ENCODE measurements around the gene RGS6.

The RGS6 gene

GRCh38 chr14:71966528-71966927 lies 34.3 kb downstream of the RGS6 start:
- no peaks in the 10 kb centered on the region for H3K36me3 Mint-ChIP-seq (ENCODE audit: low read depth)
- H3K4me3 Mint-ChIP-seq, result no peak overlapping the region
- H3K27me3 Mint-ChIP-seq, result peaks cover 43% of the 10 kb centered on the region
- no peak overlapping the region for H3K27ac Mint-ChIP-seq
- H3K9me3 Mint-ChIP-seq, result peaks cover 11% of the 10 kb centered on the region
- peaks cover 22% of the 10 kb centered on the region for H3K4me1 Mint-ChIP-seq (ENCODE audit: low read depth)

DNA sequence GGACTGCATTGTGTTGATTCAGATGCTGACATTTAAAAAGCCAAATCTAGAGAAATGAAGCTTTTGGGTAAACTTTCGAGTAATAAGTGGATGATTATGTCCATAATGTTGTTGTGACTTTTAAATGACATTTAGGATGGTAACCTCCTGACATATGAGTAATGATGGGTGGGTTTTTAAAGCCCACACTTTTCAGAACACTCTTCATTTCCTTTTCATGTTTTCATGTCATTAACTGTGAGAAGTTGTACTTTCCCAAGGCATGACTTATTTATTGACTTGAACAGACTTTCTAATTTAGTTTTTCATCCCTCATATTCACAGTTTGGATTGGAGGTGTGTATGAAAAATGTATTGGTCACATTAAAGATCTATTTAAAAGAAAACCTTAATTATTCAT lies 35.5 kb downstream of the RGS6 start:
- Mint-ChIP-seq H3K4me3 (peak overlapping the region; percentile 17), H3K9me3 (peaks cover 12% of the 10 kb centered on the region), H3K27ac (peak overlapping the region; percentile 86), H3K27me3 (peaks cover 48% of the 10 kb centered on the region), H3K36me3 (ENCODE audit: low read depth) (no peaks in the 10 kb centered on the region), H3K4me1 (ENCODE audit: low read depth) (peaks cover 22% of the 10 kb centered on the region)

GRCh38 chr14:71970272-71970671 lies 38.0 kb downstream of the RGS6 start:
- peaks cover 41% of the 10 kb centered on the region for H3K27me3 Mint-ChIP-seq

DNA sequence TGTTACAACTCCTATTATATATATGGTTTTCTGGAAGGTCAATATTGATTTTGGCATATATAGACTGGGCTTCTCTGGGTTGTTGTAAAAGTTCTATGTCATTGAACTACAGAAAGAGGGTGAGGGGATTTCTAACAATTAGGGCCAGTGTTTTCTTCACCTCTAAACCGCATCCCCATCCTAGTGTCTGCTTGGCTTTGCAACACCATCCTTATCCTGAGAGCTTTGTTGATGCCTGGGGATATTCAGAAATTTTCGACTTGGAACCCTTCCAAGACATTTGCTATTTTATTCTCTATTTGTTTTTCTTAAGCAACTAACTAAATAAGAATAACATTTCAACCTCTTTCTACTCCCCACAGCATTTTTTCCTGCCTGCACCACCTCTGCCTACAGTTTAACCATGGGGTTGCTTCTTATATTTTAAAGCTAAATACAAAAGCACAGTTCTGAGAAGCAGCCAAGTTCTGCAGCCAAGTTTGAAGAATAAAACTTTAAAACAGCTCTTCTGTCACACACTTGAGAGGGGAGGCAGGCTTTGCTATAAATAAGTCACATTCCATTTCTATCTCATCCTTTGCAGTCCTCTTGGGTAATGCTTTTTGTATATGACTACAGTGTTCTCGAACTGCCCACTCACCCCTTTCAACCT lies 53.4 kb downstream of the RGS6 start:
- Mint-ChIP-seq H3K27me3 (peaks cover 29% of the 10 kb centered on the region), H3K9me3 (no peaks in the 10 kb centered on the region), H3K4me1 (ENCODE audit: low read depth) (no peaks in the 10 kb centered on the region), H3K4me3 (no peak overlapping the region), H3K27ac (no peak overlapping the region), H3K36me3 (ENCODE audit: low read depth) (no peaks in the 10 kb centered on the region)

More at GRCh38 chr14:71970272-71970671, 38.0 kb downstream of the RGS6 start:
- Mint-ChIP-seq H3K9me3 (peaks cover 12% of the 10 kb centered on the region), H3K36me3 (ENCODE audit: low read depth) (no peaks in the 10 kb centered on the region), H3K4me3 (no peak overlapping the region), H3K4me1 (ENCODE audit: low read depth) (peaks cover 21% of the 10 kb centered on the region), H3K27ac (no peak overlapping the region)

GRCh38 chr14:71988476-71988875 lies 56.2 kb downstream of the RGS6 start:
- Mint-ChIP-seq H3K27me3 (peaks cover 16% of the 10 kb centered on the region), H3K4me3 (no peak overlapping the region), H3K9me3 (no peaks in the 10 kb centered on the region), H3K4me1 (ENCODE audit: low read depth) (no peaks in the 10 kb centered on the region), H3K36me3 (ENCODE audit: low read depth) (no peaks in the 10 kb centered on the region), H3K27ac (no peak overlapping the region)

DNA sequence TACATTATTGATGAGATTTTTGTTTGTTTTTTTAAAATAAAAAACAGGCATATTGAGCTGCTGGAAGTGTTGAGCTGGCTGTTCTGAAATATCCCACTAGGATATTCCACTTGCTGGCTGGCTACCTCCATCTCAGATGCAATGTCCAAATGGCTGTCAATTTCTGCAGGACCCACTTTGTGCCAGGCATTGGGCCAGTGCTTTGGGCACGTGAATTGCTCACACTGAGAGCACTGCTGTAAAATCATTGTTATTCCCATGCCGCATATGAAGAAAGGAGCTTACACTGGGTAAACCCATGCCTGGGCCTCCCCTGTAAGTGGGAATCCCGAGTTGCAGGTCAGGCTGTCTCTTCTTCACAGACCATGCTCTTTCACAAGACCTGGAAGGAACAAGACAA lies 56.7 kb downstream of the RGS6 start:
- Mint-ChIP-seq H3K4me3 (no peak overlapping the region), H3K9me3 (no peaks in the 10 kb centered on the region), H3K27me3 (peaks cover 11% of the 10 kb centered on the region), H3K27ac (no peak overlapping the region), H3K4me1 (ENCODE audit: low read depth) (no peaks in the 10 kb centered on the region), H3K36me3 (ENCODE audit: low read depth) (no peaks in the 10 kb centered on the region)

DNA sequence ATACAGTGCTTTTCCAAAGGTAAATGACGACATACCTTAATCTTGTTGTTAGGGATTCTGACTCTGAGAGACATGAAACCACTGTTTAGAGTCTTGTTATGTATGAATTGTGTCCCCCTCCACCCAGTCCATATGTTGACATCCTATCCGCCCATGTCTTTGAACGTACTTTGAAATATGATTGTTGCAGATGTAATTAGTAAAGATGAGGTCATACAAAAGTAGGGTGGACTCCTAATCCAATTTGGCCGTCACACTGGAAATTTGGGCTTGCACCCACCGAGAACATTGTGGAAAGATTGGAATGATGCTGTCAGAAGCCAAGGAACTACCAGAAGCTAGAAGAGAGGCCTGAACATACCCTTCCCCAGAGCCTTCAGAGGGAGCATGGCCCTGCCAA lies 62.2 kb downstream of the RGS6 start:
- no peaks in the 10 kb centered on the region for H3K4me1 Mint-ChIP-seq (ENCODE audit: low read depth)
- H3K27me3 Mint-ChIP-seq, result peaks cover 4% of the 10 kb centered on the region
- peaks cover 4% of the 10 kb centered on the region for H3K9me3 Mint-ChIP-seq
- no peaks in the 10 kb centered on the region for H3K36me3 Mint-ChIP-seq (ENCODE audit: low read depth)
- no peak overlapping the region for H3K4me3 Mint-ChIP-seq
- H3K27ac Mint-ChIP-seq, result no peak overlapping the region

DNA sequence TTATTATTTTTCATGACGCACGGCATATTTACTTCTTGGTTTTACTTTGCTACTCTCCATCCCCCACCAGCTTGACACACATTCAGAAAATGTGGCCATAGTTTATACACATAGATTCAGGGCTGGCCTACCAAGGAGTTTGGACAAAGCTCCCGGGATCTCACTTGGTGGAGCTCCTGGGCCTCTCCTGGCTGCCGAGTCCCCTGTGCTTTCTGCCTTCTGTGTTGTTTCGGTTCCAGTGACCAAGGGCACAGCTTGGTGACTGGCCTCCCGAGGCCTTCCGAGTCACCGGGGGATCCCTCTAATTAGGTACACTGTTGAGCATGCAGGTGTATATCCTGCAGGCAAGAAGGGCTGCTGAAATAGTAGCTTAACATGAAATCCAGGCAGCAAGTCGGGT lies 63.5 kb downstream of the RGS6 start:
- Mint-ChIP-seq H3K36me3 (ENCODE audit: low read depth) (no peaks in the 10 kb centered on the region), H3K4me3 (no peak overlapping the region), H3K4me1 (ENCODE audit: low read depth) (no peaks in the 10 kb centered on the region), H3K27ac (no peak overlapping the region), H3K27me3 (peaks cover 4% of the 10 kb centered on the region), H3K9me3 (peaks cover 14% of the 10 kb centered on the region)

GRCh38 chr14:71996610-71997009 lies 64.4 kb downstream of the RGS6 start:
- H3K9me3 Mint-ChIP-seq, result peaks cover 14% of the 10 kb centered on the region
- no peaks in the 10 kb centered on the region for H3K4me1 Mint-ChIP-seq (ENCODE audit: low read depth)
- H3K27me3 Mint-ChIP-seq, result peaks cover 4% of the 10 kb centered on the region

DNA sequence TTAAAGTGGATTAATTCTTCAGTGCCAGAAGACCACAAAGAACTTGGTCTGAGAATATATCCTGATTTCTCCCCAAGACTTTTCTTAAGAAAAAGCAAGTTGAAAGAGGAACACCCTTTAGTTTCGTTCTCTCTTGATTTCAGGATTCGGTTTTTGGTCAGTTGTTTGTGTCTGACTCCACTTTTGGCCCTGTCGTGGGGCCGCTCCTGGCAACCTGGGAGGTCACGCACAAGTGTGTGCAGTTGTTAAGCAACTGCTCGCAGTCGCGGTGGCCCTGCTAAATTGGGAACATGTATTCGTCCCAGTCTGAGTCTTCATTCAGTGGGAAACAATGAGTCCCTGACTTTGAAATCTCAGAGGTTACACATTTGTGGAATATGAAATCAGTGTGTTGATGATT lies 68.7 kb downstream of the RGS6 start:
- Mint-ChIP-seq H3K9me3 (peaks cover 14% of the 10 kb centered on the region), H3K27me3 (no peaks in the 10 kb centered on the region)

More at GRCh38 chr14:71996610-71997009, 64.4 kb downstream of the RGS6 start:
- Mint-ChIP-seq H3K4me3 (no peak overlapping the region), H3K36me3 (ENCODE audit: low read depth) (no peaks in the 10 kb centered on the region), H3K27ac (no peak overlapping the region)

GRCh38 chr14:72002731-72003130 lies 70.5 kb downstream of the RGS6 start:
- Mint-ChIP-seq H3K27ac (no peak overlapping the region), H3K4me3 (no peak overlapping the region), H3K36me3 (ENCODE audit: low read depth) (no peaks in the 10 kb centered on the region), H3K9me3 (peaks cover 14% of the 10 kb centered on the region), H3K27me3 (no peaks in the 10 kb centered on the region), H3K4me1 (ENCODE audit: low read depth) (no peaks in the 10 kb centered on the region)

More for the DNA sequence above, 68.7 kb downstream of the RGS6 start:
- no peaks in the 10 kb centered on the region for H3K36me3 Mint-ChIP-seq (ENCODE audit: low read depth)
- no peak overlapping the region for H3K27ac Mint-ChIP-seq
- H3K4me3 Mint-ChIP-seq, result no peak overlapping the region
- no peaks in the 10 kb centered on the region for H3K4me1 Mint-ChIP-seq (ENCODE audit: low read depth)

GRCh38 chr14:72008666-72009065 lies 76.4 kb downstream of the RGS6 start:
- H3K4me3 Mint-ChIP-seq, result no peak overlapping the region
- no peaks in the 10 kb centered on the region for H3K36me3 Mint-ChIP-seq (ENCODE audit: low read depth)
- peaks cover 4% of the 10 kb centered on the region for H3K27me3 Mint-ChIP-seq
- no peak overlapping the region for H3K27ac Mint-ChIP-seq
- no peaks in the 10 kb centered on the region for H3K9me3 Mint-ChIP-seq
- no peaks in the 10 kb centered on the region for H3K4me1 Mint-ChIP-seq (ENCODE audit: low read depth)

- Mint-ChIP-seq H3K9me3 (no peaks in the 10 kb centered on the region), H3K4me3 (no peak overlapping the region), H3K27ac (no peak overlapping the region), H3K36me3 (ENCODE audit: low read depth) (no peaks in the 10 kb centered on the region), H3K27me3 (peaks cover 7% of the 10 kb centered on the region), H3K4me1 (ENCODE audit: low read depth) (no peaks in the 10 kb centered on the region)
Measured at GRCh38 chr14:72010474-72010873, 78.2 kb downstream of the RGS6 start.

DNA sequence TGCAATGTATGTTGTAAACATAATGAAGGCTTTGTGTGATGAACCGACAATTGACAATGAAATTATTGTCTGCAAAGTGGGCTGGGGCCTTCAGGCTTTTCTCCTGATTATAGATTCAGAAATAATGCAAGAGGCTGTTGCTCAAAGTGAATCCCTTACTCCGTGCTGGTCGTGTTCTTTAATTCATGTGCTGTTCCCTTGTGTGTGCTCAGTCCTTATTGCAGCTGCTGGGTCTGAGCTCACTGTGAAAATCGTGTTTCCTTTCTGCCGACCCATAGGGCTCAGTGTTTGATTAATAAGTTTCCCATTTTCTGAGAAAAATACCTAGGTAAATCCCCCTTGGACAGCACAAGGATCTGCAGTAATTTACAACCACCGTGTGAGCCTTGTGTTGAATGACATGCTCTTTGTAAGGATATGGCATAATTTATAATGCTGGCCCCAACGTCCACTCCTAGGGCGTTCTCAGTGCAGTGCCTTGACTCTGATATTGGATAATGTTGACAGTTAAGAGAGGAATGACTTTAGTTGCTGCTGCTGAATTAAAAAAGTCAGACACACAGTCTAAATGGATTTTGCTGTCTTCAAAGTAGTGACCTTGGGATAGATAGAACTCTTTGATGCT lies 81.6 kb downstream of the RGS6 start:
- H3K9me3 Mint-ChIP-seq, result no peaks in the 10 kb centered on the region
- H3K27ac Mint-ChIP-seq, result no peak overlapping the region
- peaks cover 21% of the 10 kb centered on the region for H3K27me3 Mint-ChIP-seq
- H3K4me1 Mint-ChIP-seq (ENCODE audit: low read depth), result no peaks in the 10 kb centered on the region
- no peaks in the 10 kb centered on the region for H3K36me3 Mint-ChIP-seq (ENCODE audit: low read depth)
- no peak overlapping the region for H3K4me3 Mint-ChIP-seq

- no peak overlapping the region for H3K27ac Mint-ChIP-seq
- no peaks in the 10 kb centered on the region for H3K4me1 Mint-ChIP-seq (ENCODE audit: low read depth)
- H3K9me3 Mint-ChIP-seq, result no peaks in the 10 kb centered on the region
- H3K4me3 Mint-ChIP-seq, result no peak overlapping the region
- H3K36me3 Mint-ChIP-seq (ENCODE audit: low read depth), result no peaks in the 10 kb centered on the region
- H3K27me3 Mint-ChIP-seq, result peaks cover 25% of the 10 kb centered on the region
Measured at GRCh38 chr14:72014486-72014885, 82.3 kb downstream of the RGS6 start.

- H3K9me3 Mint-ChIP-seq, result no peaks in the 10 kb centered on the region
Measured at GRCh38 chr14:72017290-72017689, 85.1 kb downstream of the RGS6 start.

More at GRCh38 chr14:72017290-72017689, 85.1 kb downstream of the RGS6 start:
- H3K27me3 Mint-ChIP-seq, result peaks cover 44% of the 10 kb centered on the region
- no peaks in the 10 kb centered on the region for H3K4me1 Mint-ChIP-seq (ENCODE audit: low read depth)
- H3K27ac Mint-ChIP-seq, result no peak overlapping the region
- no peak overlapping the region for H3K4me3 Mint-ChIP-seq
- no peaks in the 10 kb centered on the region for H3K36me3 Mint-ChIP-seq (ENCODE audit: low read depth)
